Measurements from ENCODE around the gene CCDC88A.
"Not testable (repeated sequence)": the region's sequence is repeated elsewhere in the genome, so short reads cannot be mapped to it uniquely, and the experiment has no call there.

Gene CCDC88A

GRCh38 chr2:55370208-55370607 lies 49.4 kb downstream of the CCDC88A start:
- Mint-ChIP-seq H3K27me3 (no peaks in the 10 kb centered on the region), H3K9me3 (no peaks in the 10 kb centered on the region), H3K4me3 (no peak overlapping the region), H3K36me3 (ENCODE audit: low read depth) (no peaks in the 10 kb centered on the region), H3K4me1 (ENCODE audit: low read depth) (no peaks in the 10 kb centered on the region), H3K27ac (no peak overlapping the region)
- no peak for DNase-seq

GRCh38 chr2:55365303-55365702 lies 54.4 kb downstream of the CCDC88A start:
- H3K4me1 Mint-ChIP-seq (ENCODE audit: low read depth), result no peaks in the 10 kb centered on the region
- no peak for DNase-seq
- no peaks in the 10 kb centered on the region for H3K27me3 Mint-ChIP-seq
- no peak overlapping the region for H3K4me3 Mint-ChIP-seq
- no peak overlapping the region for H3K27ac Mint-ChIP-seq
- no peaks in the 10 kb centered on the region for H3K36me3 Mint-ChIP-seq (ENCODE audit: low read depth)
- H3K9me3 Mint-ChIP-seq, result no peaks in the 10 kb centered on the region

GRCh38 chr2:55364189-55365055 lies 55.2 kb downstream of the CCDC88A start:
- Mint-ChIP-seq H3K4me3 (no peak overlapping the region), H3K9me3 (no peaks in the 10 kb centered on the region), H3K36me3 (ENCODE audit: low read depth) (no peaks in the 10 kb centered on the region), H3K27ac (no peak overlapping the region), H3K27me3 (no peaks in the 10 kb centered on the region), H3K4me1 (ENCODE audit: low read depth) (no peaks in the 10 kb centered on the region)
- no peak for DNase-seq

GRCh38 chr2:55363636-55364035 lies 56.0 kb downstream of the CCDC88A start:
- no peaks in the 10 kb centered on the region for H3K36me3 Mint-ChIP-seq (ENCODE audit: low read depth)
- H3K27ac Mint-ChIP-seq, result no peak overlapping the region
- DNase-seq, result no peak

GRCh38 chr2:55361465-55362189 lies 58.0 kb downstream of the CCDC88A start:
- Mint-ChIP-seq H3K27ac (no peak overlapping the region), H3K9me3 (no peaks in the 10 kb centered on the region), H3K27me3 (no peaks in the 10 kb centered on the region), H3K4me3 (no peak overlapping the region), H3K4me1 (ENCODE audit: low read depth) (no peaks in the 10 kb centered on the region), H3K36me3 (ENCODE audit: low read depth) (no peaks in the 10 kb centered on the region)
- DNase-seq, result no peak

More at GRCh38 chr2:55363636-55364035, 56.0 kb downstream of the CCDC88A start:
- H3K9me3 Mint-ChIP-seq, result no peaks in the 10 kb centered on the region
- no peaks in the 10 kb centered on the region for H3K4me1 Mint-ChIP-seq (ENCODE audit: low read depth)
- no peaks in the 10 kb centered on the region for H3K27me3 Mint-ChIP-seq
- no peak overlapping the region for H3K4me3 Mint-ChIP-seq

- DNase-seq, result no peak
- H3K9me3 Mint-ChIP-seq, result no peaks in the 10 kb centered on the region
- H3K27me3 Mint-ChIP-seq, result no peaks in the 10 kb centered on the region
- H3K4me3 Mint-ChIP-seq, result no peak overlapping the region
- H3K27ac Mint-ChIP-seq, result no peak overlapping the region
- H3K4me1 Mint-ChIP-seq (ENCODE audit: low read depth), result no peaks in the 10 kb centered on the region
- no peaks in the 10 kb centered on the region for H3K36me3 Mint-ChIP-seq (ENCODE audit: low read depth)
These were observed 61.2 kb downstream of the CCDC88A start for GRCh38 chr2:55358451-55358850.

- H3K9me3 Mint-ChIP-seq, result no peaks in the 10 kb centered on the region
- H3K4me3 Mint-ChIP-seq, result no peak overlapping the region
- H3K27ac Mint-ChIP-seq, result no peak overlapping the region
- DNase-seq, result no peak
- H3K27me3 Mint-ChIP-seq, result no peaks in the 10 kb centered on the region
- no peaks in the 10 kb centered on the region for H3K36me3 Mint-ChIP-seq (ENCODE audit: low read depth)
- no peaks in the 10 kb centered on the region for H3K4me1 Mint-ChIP-seq (ENCODE audit: low read depth)
These were observed 61.7 kb downstream of the CCDC88A start for GRCh38 chr2:55357927-55358326.

- Mint-ChIP-seq H3K4me3 (no peak overlapping the region), H3K27ac (no peak overlapping the region), H3K4me1 (ENCODE audit: low read depth) (no peaks in the 10 kb centered on the region), H3K9me3 (no peaks in the 10 kb centered on the region), H3K27me3 (no peaks in the 10 kb centered on the region), H3K36me3 (ENCODE audit: low read depth) (no peaks in the 10 kb centered on the region)
- DNase-seq, result no peak
These were observed 62.5 kb downstream of the CCDC88A start for GRCh38 chr2:55357164-55357563.

- not testable (repeated sequence) for H3K4me3 Mint-ChIP-seq; H3K27ac Mint-ChIP-seq; H3K36me3 Mint-ChIP-seq (ENCODE audit: low read depth); H3K9me3 Mint-ChIP-seq; H3K27me3 Mint-ChIP-seq; DNase-seq; H3K4me1 Mint-ChIP-seq (ENCODE audit: low read depth)
These were observed 63.5 kb downstream of the CCDC88A start for GRCh38 chr2:55356136-55356535.

- no peaks in the 10 kb centered on the region for H3K27me3 Mint-ChIP-seq
- H3K4me3 Mint-ChIP-seq, result no peak overlapping the region
- no peaks in the 10 kb centered on the region for H3K4me1 Mint-ChIP-seq (ENCODE audit: low read depth)
- H3K36me3 Mint-ChIP-seq (ENCODE audit: low read depth), result peaks cover 3% of the 10 kb centered on the region
- DNase-seq, result no peak
- no peak overlapping the region for H3K27ac Mint-ChIP-seq
- peaks cover 2% of the 10 kb centered on the region for H3K9me3 Mint-ChIP-seq
These were observed 64.2 kb downstream of the CCDC88A start for GRCh38 chr2:55355451-55355850.

- Mint-ChIP-seq H3K4me1 (ENCODE audit: low read depth) (no peaks in the 10 kb centered on the region), H3K9me3 (peaks cover 2% of the 10 kb centered on the region), H3K4me3 (no peak overlapping the region), H3K27ac (no peak overlapping the region), H3K27me3 (no peaks in the 10 kb centered on the region), H3K36me3 (ENCODE audit: low read depth) (peaks cover 3% of the 10 kb centered on the region)
- DNase-seq, result no peak
These were observed 68.0 kb downstream of the CCDC88A start for GRCh38 chr2:55351672-55352071.

GRCh38 chr2:55345064-55345463 lies 74.6 kb downstream of the CCDC88A start:
- Mint-ChIP-seq H3K9me3 (no peaks in the 10 kb centered on the region), H3K4me1 (ENCODE audit: low read depth) (no peaks in the 10 kb centered on the region), H3K27me3 (no peaks in the 10 kb centered on the region), H3K36me3 (ENCODE audit: low read depth) (peaks cover 2% of the 10 kb centered on the region), H3K27ac (no peak overlapping the region), H3K4me3 (no peak overlapping the region)
- DNase-seq, result no peak

- no peaks in the 10 kb centered on the region for H3K36me3 Mint-ChIP-seq (ENCODE audit: low read depth)
- no peak overlapping the region for H3K27ac Mint-ChIP-seq
- H3K4me1 Mint-ChIP-seq (ENCODE audit: low read depth), result no peaks in the 10 kb centered on the region
- no peaks in the 10 kb centered on the region for H3K27me3 Mint-ChIP-seq
- no peak overlapping the region for H3K4me3 Mint-ChIP-seq
- no peak for DNase-seq
- no peaks in the 10 kb centered on the region for H3K9me3 Mint-ChIP-seq
These were observed 81.4 kb downstream of the CCDC88A start for GRCh38 chr2:55338268-55338667.

GRCh38 chr2:55334728-55335127 lies 84.9 kb downstream of the CCDC88A start:
- H3K9me3 Mint-ChIP-seq, result no peaks in the 10 kb centered on the region
- H3K36me3 Mint-ChIP-seq (ENCODE audit: low read depth), result no peaks in the 10 kb centered on the region
- no peak overlapping the region for H3K27ac Mint-ChIP-seq
- DNase-seq, result no peak
- no peaks in the 10 kb centered on the region for H3K27me3 Mint-ChIP-seq
- no peaks in the 10 kb centered on the region for H3K4me1 Mint-ChIP-seq (ENCODE audit: low read depth)
- no peak overlapping the region for H3K4me3 Mint-ChIP-seq
